Testis (tissue), 5 donors: ENCODE results near the gene SLC2A14. TPM values are rescaled to one million over a fixed set of nuclear protein-coding genes. Genes with fewer than 3 reads are reported as not detected.
"Not testable (repeated sequence)": the region's sequence is repeated elsewhere in the genome, so short reads cannot be mapped to it uniquely, and the experiment has no call there.

Experiments used
- DNase-seq: peaks from one replicate; pipeline ENCODE4 v3.0.0-alpha.2; 2019
- H3K27ac ChIP-seq, 2 donors: fragments of 200-600 bp; sonication (generic); one replicate each; pipeline ENCODE4 v1.5.1; 2019
- H3K27me3 ChIP-seq: fragments of 200-600 bp; sonication (generic); one replicate; pipeline ENCODE4 v1.5.1; 2019
- H3K36me3 ChIP-seq: fragments of 200-600 bp; sonication (generic); one replicate; pipeline ENCODE4 v1.5.1; 2017; ENCODE audit warnings: low read depth; ENCODE audit errors: missing control alignments
- H3K4me1 ChIP-seq: fragments of 200-600 bp; sonication (generic); one replicate; pipeline ENCODE4 v1.5.1; 2019
- H3K4me3 ChIP-seq, 2 donors: fragments of 200-600 bp; sonication (generic); one replicate each; pipeline ENCODE4 v1.5.1; 2017 to 2019
- H3K9me3 ChIP-seq: fragments of 200-600 bp; sonication (generic); one replicate; pipeline ENCODE4 v1.5.1; 2017
- POLR2A ChIP-seq: fragments of 450-650 bp; IDR thresholded peaks from one replicate; pipeline ENCODE4 v1.6.1; 2017; ENCODE audit warnings: antibody characterized with exemption, mild to moderate bottlenecking, moderate library complexity
- WGBS, 2 donors: methylation state at CpG; one replicate each; pipeline ENCODE4 v1.1.5; 2018; 5-methylcytosine and 5-hydroxymethylcytosine counted together
- intact Hi-C: fragments of 100-400 bp; cut with DNase I; formaldehyde crosslinking; loops from one replicate; pipeline ENCODE4 v1.15.1; 2023; ENCODE audit warnings: low total_unique reads
- long read RNA-seq, 2 donors: transcript quantifications; one replicate each; lab custom pipeline, GENCODE V29; 2026
- polyA plus RNA-seq: library from polyadenylated mRNA; stranded (reverse); fragments of 350-450 nt; fragmentation: Illumina TruSeq; extraction: RNeasy Lipid Tissue Mini Kit (QIAGEN cat#74804); gene quantifications from one replicate; pipeline ENCODE4 v1.2.3, GENCODE V29; 2014; ENCODE audit warnings: low read depth, low replicate concordance; ENCODE audit not compliant: insufficient read depth
- total RNA-seq, 2 donors: library from RNA; depleted of rRNA; stranded (reverse); fragments of >200 nt; gene quantifications; one replicate each; pipeline ENCODE4 v1.2.3, GENCODE V29; 2016
- TF ChIP-seq, protein P1 (sequence below), 3 experiments: fragments of 450-650 bp in 2 of 3; fragments of 200-600 bp in 1 of 3; sonication (generic) in 1 of 3; IDR thresholded peaks; one replicate each; pipeline ENCODE4 v1.5.1; 2016 to 2019; ENCODE audit warnings: antibody characterized with exemption in 3 of 3, mild to moderate bottlenecking in 2 of 3, moderate library complexity in 1 of 3

SLC2A14 gene
- total RNA-seq (10 to 100 TPM; 51.5 to 54.3 TPM), polyA plus RNA-seq (203 TPM)
- long read RNA-seq, donor 1, partial matches to known transcripts: 0 of 2 reads
- long read RNA-seq, donor 1, other reads (novel, unspliced or antisense): 0 of 2 reads
- long read RNA-seq, donor 2, partial matches to known transcripts: 0 of 1 reads
- long read RNA-seq, donor 2, other reads (novel, unspliced or antisense): 0 of 1 reads

DNA sequence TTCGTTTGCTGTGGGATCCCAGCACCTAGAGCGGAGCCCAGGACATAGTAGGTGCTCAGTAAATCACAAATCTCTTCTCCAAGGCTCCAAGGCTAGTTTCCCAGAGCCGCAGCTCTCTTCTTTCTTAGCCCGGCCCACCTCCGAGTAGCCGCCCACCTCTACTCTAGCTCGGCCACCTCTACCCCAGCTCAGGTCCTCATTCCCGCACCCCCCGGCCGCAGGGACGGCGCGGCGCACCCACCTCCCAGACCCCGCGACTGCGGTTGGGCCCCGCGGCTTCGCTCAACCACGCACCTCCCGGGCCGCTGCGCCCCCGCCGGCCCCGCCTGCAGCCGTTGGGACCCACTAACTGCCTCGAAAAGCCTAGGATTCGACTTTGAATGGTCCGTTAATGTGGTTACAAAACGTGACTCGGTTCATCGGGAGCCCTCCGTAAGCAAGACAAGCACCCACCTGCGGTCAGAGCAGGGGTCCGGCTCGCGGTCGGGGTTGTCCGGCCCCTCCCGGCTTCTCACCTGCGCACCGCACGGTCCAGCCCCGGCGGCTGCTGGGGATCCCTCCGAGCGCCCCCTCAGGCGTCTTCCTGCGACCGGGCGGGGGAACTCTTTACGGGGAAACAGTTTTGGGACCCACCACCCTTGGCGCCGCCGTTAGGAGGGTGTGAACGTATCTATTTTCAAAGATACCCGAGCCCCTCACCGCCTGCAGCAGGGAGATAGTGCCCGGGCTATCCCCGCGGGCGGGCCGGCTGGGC, at the start of gene SLC2A14:
SLC2A14 (minus strand) TSS at position 350 of the 754 bp plus-strand sequence. CDS start 3,035 bp downstream, outside the sequence.
- H3K9me3 ChIP-seq: no peaks in the 10 kb centered on the region
- H3K27me3 ChIP-seq: no peaks in the 10 kb centered on the region
- DNase-seq: no peak
- 11 to 16% methylated on average over 32 to 65 of the region's 65 CpGs for WGBS, 2 donors
- intact Hi-C loops: no loop called here
- no peak for TF ChIP-seq POLR2A
- TF ChIP-seq, protein P1, sequence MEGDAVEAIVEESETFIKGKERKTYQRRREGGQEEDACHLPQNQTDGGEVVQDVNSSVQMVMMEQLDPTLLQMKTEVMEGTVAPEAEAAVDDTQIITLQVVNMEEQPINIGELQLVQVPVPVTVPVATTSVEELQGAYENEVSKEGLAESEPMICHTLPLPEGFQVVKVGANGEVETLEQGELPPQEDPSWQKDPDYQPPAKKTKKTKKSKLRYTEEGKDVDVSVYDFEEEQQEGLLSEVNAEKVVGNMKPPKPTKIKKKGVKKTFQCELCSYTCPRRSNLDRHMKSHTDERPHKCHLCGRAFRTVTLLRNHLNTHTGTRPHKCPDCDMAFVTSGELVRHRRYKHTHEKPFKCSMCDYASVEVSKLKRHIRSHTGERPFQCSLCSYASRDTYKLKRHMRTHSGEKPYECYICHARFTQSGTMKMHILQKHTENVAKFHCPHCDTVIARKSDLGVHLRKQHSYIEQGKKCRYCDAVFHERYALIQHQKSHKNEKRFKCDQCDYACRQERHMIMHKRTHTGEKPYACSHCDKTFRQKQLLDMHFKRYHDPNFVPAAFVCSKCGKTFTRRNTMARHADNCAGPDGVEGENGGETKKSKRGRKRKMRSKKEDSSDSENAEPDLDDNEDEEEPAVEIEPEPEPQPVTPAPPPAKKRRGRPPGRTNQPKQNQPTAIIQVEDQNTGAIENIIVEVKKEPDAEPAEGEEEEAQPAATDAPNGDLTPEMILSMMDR (IDR thresholded peaks at IDR 0.05): no peak
- H3K4me1 ChIP-seq: peaks cover 4% of the 10 kb centered on the region
- H3K36me3 ChIP-seq: no peaks in the 10 kb centered on the region
- H3K27ac ChIP-seq: peak within 1 kb of the TSS; percentile 24 to 72
- peak within 1 kb of the TSS; percentile 44 to 58 for H3K4me3 ChIP-seq

DNA sequence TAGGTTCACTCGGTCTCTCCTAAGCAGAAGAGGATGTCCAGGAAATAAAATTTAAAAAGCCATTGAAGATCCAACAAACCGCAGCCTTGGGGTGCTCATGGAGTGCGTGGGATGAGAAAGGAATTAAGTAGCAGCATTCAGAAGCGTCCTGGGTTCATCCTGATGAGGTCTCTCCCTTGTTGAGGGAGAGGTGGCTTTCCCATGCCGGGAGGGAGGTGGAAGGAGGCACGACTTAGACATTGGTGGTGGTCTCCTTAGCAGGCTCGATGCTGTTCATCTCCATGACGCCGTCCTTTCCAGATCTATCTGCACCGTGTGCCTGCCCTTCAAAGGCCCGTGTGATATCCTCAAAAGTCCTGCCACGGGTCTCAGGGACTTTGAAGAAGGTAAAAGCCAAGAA, 48.5 kb upstream of the SLC2A14 start:
- H3K4me3 ChIP-seq, H3K27me3 ChIP-seq, H3K36me3 ChIP-seq, H3K27ac ChIP-seq, H3K4me1 ChIP-seq, DNase-seq, H3K9me3 ChIP-seq, intact Hi-C loops: not testable (repeated sequence)
- WGBS, 2 donors: 86 to 89% methylated on average over 12 of the region's 12 CpGs

DNA sequence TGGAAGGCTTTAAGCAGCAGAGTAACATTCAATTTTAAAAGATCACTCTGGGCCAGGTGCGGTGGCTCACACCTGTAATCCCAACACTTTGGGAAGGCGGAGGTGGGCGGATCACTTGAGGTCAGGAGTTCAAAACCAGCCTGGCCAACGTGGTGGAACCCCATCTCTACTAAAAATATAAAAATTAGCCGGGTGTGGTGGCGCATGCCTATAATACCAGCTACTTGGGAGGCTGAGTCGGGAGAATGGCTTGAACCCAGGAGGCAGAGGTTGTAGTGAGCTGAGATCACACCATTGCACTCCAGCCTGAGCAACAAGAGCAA, 45.5 kb upstream of the SLC2A14 start:
- H3K27ac ChIP-seq, DNase-seq: not testable (repeated sequence)
- WGBS, 2 donors: 83 to 84% methylated on average over 7 of the region's 7 CpGs

DNA sequence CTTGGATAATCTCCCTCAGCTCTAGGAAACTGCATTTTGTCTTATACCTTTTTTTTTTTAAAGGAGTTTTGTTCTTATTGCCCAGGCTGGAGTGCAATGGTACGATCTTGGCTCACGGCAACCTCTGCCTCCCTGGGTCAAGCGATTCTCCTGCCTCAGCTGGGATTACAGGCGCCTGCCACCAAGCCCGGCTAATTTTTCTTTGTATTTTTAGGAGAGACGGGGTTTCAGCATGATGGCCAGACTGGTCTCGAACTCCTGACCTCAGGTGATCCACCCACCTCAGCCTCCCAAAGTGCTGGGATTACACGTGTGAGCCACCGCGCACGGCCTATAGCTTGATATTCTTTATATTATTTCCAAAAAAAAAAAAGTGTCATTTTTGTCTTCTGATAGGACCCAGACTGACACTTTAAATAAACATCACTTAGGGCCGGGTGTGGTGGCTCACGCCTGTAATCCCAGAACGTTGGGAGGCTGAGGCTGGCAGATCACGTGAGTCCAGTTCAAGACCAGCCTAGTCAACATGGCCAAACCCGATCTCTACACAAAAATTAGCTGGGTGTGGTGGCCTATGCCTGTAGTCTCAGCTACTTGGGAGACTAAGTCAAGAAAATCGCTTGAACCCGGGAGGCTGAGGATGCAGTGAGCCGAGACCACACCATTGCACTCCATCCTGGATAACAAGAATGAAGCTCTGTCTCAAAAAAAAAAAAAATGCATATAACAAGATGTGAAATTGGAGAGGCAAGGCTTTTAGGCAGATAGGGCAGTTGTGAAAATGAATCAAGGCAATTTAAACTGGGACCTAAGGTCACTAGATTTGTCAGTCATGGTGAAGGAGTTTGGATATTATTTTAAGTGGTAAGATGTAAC, 44.9 kb upstream of the SLC2A14 start:
- 90 to 91% methylated on average over 19 of the region's 19 CpGs for WGBS, 2 donors
- no peak for DNase-seq
- Histone ChIP-seq H3K4me3 (no peak overlapping the region), H3K27me3 (no peaks in the 10 kb centered on the region), H3K27ac (no peak overlapping the region), H3K4me1 (no peaks in the 10 kb centered on the region), H3K36me3 (no peaks in the 10 kb centered on the region), H3K9me3 (no peaks in the 10 kb centered on the region)
- TF ChIP-seq, protein P1 (IDR thresholded peaks at IDR 0.05): no peak
- TF ChIP-seq POLR2A: no peak
- intact Hi-C loops: no loop called here

More for the DNA sequence above, 45.5 kb upstream of the SLC2A14 start:
- H3K27me3 ChIP-seq, H3K4me1 ChIP-seq, H3K36me3 ChIP-seq, intact Hi-C loops, H3K4me3 ChIP-seq, H3K9me3 ChIP-seq: not testable (repeated sequence)

DNA sequence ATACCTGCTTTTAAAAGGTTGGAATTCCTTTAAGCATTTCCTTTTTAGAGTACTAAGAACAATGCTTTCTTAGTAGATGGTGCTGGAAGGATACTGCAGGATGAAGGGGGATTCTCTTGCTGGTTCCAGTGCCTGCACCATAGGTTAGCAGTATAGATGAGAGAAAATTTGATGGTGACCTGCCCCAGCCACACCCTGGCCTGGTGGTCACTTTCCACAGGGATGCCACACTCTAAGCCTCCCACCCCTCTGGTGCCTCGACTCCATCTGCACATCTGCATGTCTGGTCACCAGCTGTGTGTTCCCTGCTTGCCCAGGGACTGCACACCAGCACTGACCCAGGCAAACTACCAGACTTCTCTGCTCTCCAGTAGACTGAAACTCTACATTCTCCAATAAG, 44.2 kb upstream of the SLC2A14 start:
- no peak for DNase-seq
- TF ChIP-seq, protein P1 (IDR thresholded peaks at IDR 0.05): no peak
- no peak for TF ChIP-seq POLR2A
- Histone ChIP-seq H3K36me3 (no peaks in the 10 kb centered on the region), H3K27ac (no peak overlapping the region), H3K4me3 (no peak overlapping the region), H3K27me3 (no peaks in the 10 kb centered on the region), H3K4me1 (no peaks in the 10 kb centered on the region), H3K9me3 (no peaks in the 10 kb centered on the region)
- intact Hi-C loops: no loop called here
- 50 to 63% methylated on average over 1 of the region's 1 CpG for WGBS, 2 donors
